ENCODE data around the gene PTGS2.

The PTGS2 gene

GRCh38 chr1:186680245-186681061, at the start of gene PTGS2:
Gene PTGS2, minus strand, starts transcription at chr1:186680423. Its CDS starts 133 bp downstream, at chr1:186680290.
- peak; percentile 64 for DNase-seq

- DNase-seq, result no peak
These were observed 42.6 kb upstream of the PTGS2 start for GRCh38 chr1:186722711-186723309.

GRCh38 chr1:186717286-186717685, 37.1 kb upstream of the PTGS2 start:
- DNase-seq, result no peak

- DNase-seq, result no peak
These were observed 35.9 kb upstream of the PTGS2 start for GRCh38 chr1:186715887-186716809.

- DNase-seq, result no peak
These were observed 30.5 kb upstream of the PTGS2 start for GRCh38 chr1:186710696-186711095.

- DNase-seq, result no peak
These were observed 28.5 kb upstream of the PTGS2 start for GRCh38 chr1:186708694-186709097.

GRCh38 chr1:186703209-186703766, 23.1 kb upstream of the PTGS2 start:
- DNase-seq, result no peak

- DNase-seq, result no peak
These were observed 20.5 kb upstream of the PTGS2 start for GRCh38 chr1:186700722-186701121.

GRCh38 chr1:186699519-186699918, 19.3 kb upstream of the PTGS2 start:
- DNase-seq, result no peak

GRCh38 chr1:186689907-186690306, 9.7 kb upstream of the PTGS2 start:
- DNase-seq, result no peak

GRCh38 chr1:186689376-186689775, 9.2 kb upstream of the PTGS2 start:
- DNase-seq, result no peak

GRCh38 chr1:186683652-186684410, 3.6 kb upstream of the PTGS2 start:
- no peak for DNase-seq

GRCh38 chr1:186682736-186683135, 2.5 kb upstream of the PTGS2 start:
- no peak for DNase-seq

GRCh38 chr1:186681801-186682200, 1.6 kb upstream of the PTGS2 start:
- DNase-seq, result no peak

- DNase-seq, result no peak
These were observed 898 bp upstream of the PTGS2 start for GRCh38 chr1:186681121-186681520.

- no peak for DNase-seq
These were observed 339 bp downstream of the PTGS2 start for GRCh38 chr1:186679924-186680244.

GRCh38 chr1:186678155-186678554, 2.1 kb downstream of the PTGS2 start:
- DNase-seq, result no peak

GRCh38 chr1:186672596-186672995, 7.6 kb downstream of the PTGS2 start:
- no peak for DNase-seq

GRCh38 chr1:186672131-186672530, 8.1 kb downstream of the PTGS2 start:
- no peak for DNase-seq

- no peak for DNase-seq
These were observed 8.9 kb downstream of the PTGS2 start for GRCh38 chr1:186671136-186671825.

- no peak for DNase-seq
These were observed 9.7 kb downstream of the PTGS2 start for GRCh38 chr1:186670297-186671135.
